ENCODE measurements around the gene HOXD12.

Gene HOXD12

GRCh38 chr2:176105730-176106580, 6.4 kb downstream of the HOXD12 start:
- no peak for DNase-seq (ENCODE audit: low spot score)

GRCh38 chr2:176106581-176107539, 7.3 kb downstream of the HOXD12 start, which contains the start of gene HOXD11:
Gene HOXD11 (plus strand): TSS chr2:176107280. CDS start chr2:176107356, 76 bp downstream.
- DNase-seq (ENCODE audit: low spot score) = no peak

- DNase-seq (ENCODE audit: low spot score) = no peak
These were observed 8.2 kb downstream of the HOXD12 start for GRCh38 chr2:176107731-176108181.

GRCh38 chr2:176109192-176109901, 9.8 kb downstream of the HOXD12 start:
- no peak for DNase-seq (ENCODE audit: low spot score)

- no peak for DNase-seq (ENCODE audit: low spot score)
These were observed 10.4 kb downstream of the HOXD12 start for GRCh38 chr2:176109946-176110345.

- no peak for DNase-seq (ENCODE audit: low spot score)
These were observed 11.1 kb downstream of the HOXD12 start for GRCh38 chr2:176110415-176111308.

GRCh38 chr2:176111309-176111663, 11.7 kb downstream of the HOXD12 start:
- DNase-seq (ENCODE audit: low spot score) = no peak

- no peak for DNase-seq (ENCODE audit: low spot score)
These were observed 12.3 kb downstream of the HOXD12 start for GRCh38 chr2:176111846-176112374.

- no peak for DNase-seq (ENCODE audit: low spot score)
These were observed 13.0 kb downstream of the HOXD12 start for GRCh38 chr2:176112375-176113302.

- DNase-seq (ENCODE audit: low spot score) = no peak
These were observed 14.7 kb downstream of the HOXD12 start for GRCh38 chr2:176114120-176114929.

- DNase-seq (ENCODE audit: low spot score) = no peak
These were observed 15.5 kb downstream of the HOXD12 start for GRCh38 chr2:176114930-176115625.

GRCh38 chr2:176115883-176116813, 16.6 kb downstream of the HOXD12 start, which contains the start of gene HOXD10:
Gene HOXD10 (plus strand): TSS chr2:176116778. CDS start chr2:176116834, 56 bp downstream.
- no peak for DNase-seq (ENCODE audit: low spot score)

- no peak for DNase-seq (ENCODE audit: low spot score)
These were observed 17.7 kb downstream of the HOXD12 start for GRCh38 chr2:176117162-176117822.

GRCh38 chr2:176117823-176118371, 18.3 kb downstream of the HOXD12 start:
- DNase-seq (ENCODE audit: low spot score) = no peak

GRCh38 chr2:176118601-176119339, 19.2 kb downstream of the HOXD12 start:
- no peak for DNase-seq (ENCODE audit: low spot score)

Measured in CD4-positive, alpha-beta T cell treated with Interleukin-6 at 100 ng/mL for 8 hours (primary cell).